GM04503 (cell line): Measurements from ENCODE around the gene LPCAT1.
"Not testable (repeated sequence)": the region's sequence is repeated elsewhere in the genome, so short reads cannot be mapped to it uniquely, and the experiment has no call there.

ENCODE experiments used
- DNase-seq: peaks from one replicate; pipeline ENCODE4 v3.0.0-alpha.2; 2012; ENCODE audit warnings: low read depth

LPCAT1 gene

GRCh38 chr5:1508659-1509290 lies 15.0 kb downstream of the LPCAT1 start:
- no peak for DNase-seq

- no peak for DNase-seq
These were observed 15.7 kb downstream of the LPCAT1 start for GRCh38 chr5:1507961-1508658.

GRCh38 chr5:1507457-1507856 lies 16.3 kb downstream of the LPCAT1 start:
- DNase-seq = no peak

GRCh38 chr5:1507014-1507375 lies 16.8 kb downstream of the LPCAT1 start:
- no peak for DNase-seq

GRCh38 chr5:1506242-1507013 lies 17.3 kb downstream of the LPCAT1 start:
- DNase-seq = no peak

GRCh38 chr5:1505506-1506241 lies 18.1 kb downstream of the LPCAT1 start:
- DNase-seq = no peak

GRCh38 chr5:1505089-1505488 lies 18.7 kb downstream of the LPCAT1 start:
- not testable (repeated sequence) for DNase-seq

GRCh38 chr5:1504617-1505016 lies 19.1 kb downstream of the LPCAT1 start:
- no peak for DNase-seq

- no peak for DNase-seq
These were observed 19.6 kb downstream of the LPCAT1 start for GRCh38 chr5:1504069-1504595.

- DNase-seq = no peak
These were observed 20.3 kb downstream of the LPCAT1 start for GRCh38 chr5:1503241-1504068.

- no peak for DNase-seq
These were observed 21.0 kb downstream of the LPCAT1 start for GRCh38 chr5:1502737-1503120.

GRCh38 chr5:1502046-1502736 lies 21.6 kb downstream of the LPCAT1 start:
- DNase-seq = no peak

GRCh38 chr5:1501372-1502045 lies 22.3 kb downstream of the LPCAT1 start:
- DNase-seq = no peak

- DNase-seq = no peak
These were observed 23.2 kb downstream of the LPCAT1 start for GRCh38 chr5:1500411-1501091.

GRCh38 chr5:1499851-1500250 lies 23.9 kb downstream of the LPCAT1 start:
- DNase-seq = no peak

- no peak for DNase-seq
These were observed 24.9 kb downstream of the LPCAT1 start for GRCh38 chr5:1498623-1499416.

- no peak for DNase-seq
These were observed 25.8 kb downstream of the LPCAT1 start for GRCh38 chr5:1497795-1498622.

- no peak for DNase-seq
These were observed 26.4 kb downstream of the LPCAT1 start for GRCh38 chr5:1497242-1497777.
